ENCODE measurements around the gene TNKS1BP1.
A peak's percentile ranks its signal among the peaks of the same experiment; 100 is the strongest.

Gene TNKS1BP1

GRCh38 chr11:57314221-57314973 is 10.4 kb downstream of the TNKS1BP1 start:
- Histone ChIP-seq H3K9me3 (replicated peaks; ENCODE audit: low read length) (no peaks in the 10 kb centered on the region), H3K4me2 (ENCODE audit: low read length) (no peak overlapping the region), H3K36me3 (ENCODE audit: insufficient read depth, low read length) (peaks cover 81% of the 10 kb centered on the region), H3K27me3 (ENCODE audit: control insufficient read depth, insufficient read depth, low read length) (no peaks in the 10 kb centered on the region), H3K4me1 (ENCODE audit: control insufficient read depth, insufficient read depth, low read length) (peaks cover 55% of the 10 kb centered on the region), H3K9ac (ENCODE audit: low read depth, low read length) (no peak overlapping the region), H3K4me3 (ENCODE audit: low read length) (no peak overlapping the region)

DNA sequence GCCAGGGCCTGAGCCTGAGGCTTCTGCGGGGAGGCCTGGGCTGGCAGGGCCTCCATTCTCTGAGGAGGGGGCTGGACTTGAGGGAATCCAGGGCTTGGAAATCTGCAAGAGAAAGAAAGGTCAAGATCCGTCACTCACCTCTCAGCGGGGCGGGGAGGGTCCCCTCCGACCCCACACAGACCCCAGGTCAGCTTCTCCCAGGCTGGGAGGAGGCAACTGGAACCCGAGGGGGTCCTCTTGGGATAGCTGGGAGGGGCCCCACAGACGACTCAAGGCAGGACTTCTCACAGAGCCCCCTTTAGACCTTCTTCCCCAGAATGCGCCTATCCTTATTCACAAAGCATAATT is 11.0 kb downstream of the TNKS1BP1 start:
- H3K4me3 ChIP-seq (ENCODE audit: low read length), result no peak overlapping the region
- no peaks in the 10 kb centered on the region for H3K27me3 ChIP-seq (ENCODE audit: control insufficient read depth, insufficient read depth, low read length)
- H3K9ac ChIP-seq (ENCODE audit: low read depth, low read length), result no peak overlapping the region
- H3K36me3 ChIP-seq (ENCODE audit: insufficient read depth, low read length), result peaks cover 84% of the 10 kb centered on the region
- no peaks in the 10 kb centered on the region for H3K9me3 ChIP-seq (replicated peaks; ENCODE audit: low read length)
- no peak overlapping the region for H3K4me2 ChIP-seq (ENCODE audit: low read length)
- H3K4me1 ChIP-seq (ENCODE audit: control insufficient read depth, insufficient read depth, low read length), result peaks cover 62% of the 10 kb centered on the region

- Histone ChIP-seq H3K9me3 (replicated peaks; ENCODE audit: low read length) (no peaks in the 10 kb centered on the region), H3K4me3 (ENCODE audit: low read length) (no peak overlapping the region), H3K27me3 (ENCODE audit: control insufficient read depth, insufficient read depth, low read length) (no peaks in the 10 kb centered on the region), H3K4me1 (ENCODE audit: control insufficient read depth, insufficient read depth, low read length) (peaks cover 62% of the 10 kb centered on the region), H3K4me2 (ENCODE audit: low read length) (no peak overlapping the region), H3K9ac (ENCODE audit: low read depth, low read length) (no peak overlapping the region), H3K36me3 (ENCODE audit: insufficient read depth, low read length) (peaks cover 85% of the 10 kb centered on the region)
Measured at GRCh38 chr11:57313071-57313787, 11.5 kb downstream of the TNKS1BP1 start.

DNA sequence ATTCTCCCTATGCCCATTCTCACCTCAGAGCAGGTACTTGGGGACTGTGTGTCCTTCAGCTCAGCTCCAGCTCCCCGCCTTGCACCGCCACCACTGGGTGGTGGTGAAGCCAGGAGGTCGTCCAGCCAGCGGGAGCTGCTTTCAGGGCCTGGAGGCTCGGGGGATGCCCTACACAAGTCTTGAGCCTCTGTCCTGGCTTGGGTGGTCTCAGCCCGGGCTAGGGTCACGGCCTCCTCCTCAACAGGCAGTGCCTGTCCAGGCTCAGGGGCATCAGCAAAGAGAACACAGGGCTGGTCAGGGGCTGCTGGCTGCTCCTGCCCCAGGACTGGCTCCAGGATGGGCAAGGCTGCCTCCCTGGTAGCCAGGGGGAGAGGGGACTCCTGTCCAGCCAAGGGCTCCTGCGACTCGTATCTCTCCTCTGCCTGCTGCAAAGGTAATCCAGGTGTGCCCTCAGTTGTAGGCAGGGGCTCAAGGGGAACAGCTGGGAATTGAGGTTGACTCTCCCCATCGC is 12.2 kb downstream of the TNKS1BP1 start:
- peaks cover 85% of the 10 kb centered on the region for H3K36me3 ChIP-seq (ENCODE audit: insufficient read depth, low read length)
- no peak overlapping the region for H3K9ac ChIP-seq (ENCODE audit: low read depth, low read length)
- H3K4me1 ChIP-seq (ENCODE audit: control insufficient read depth, insufficient read depth, low read length), result peaks cover 65% of the 10 kb centered on the region
- H3K27me3 ChIP-seq (ENCODE audit: control insufficient read depth, insufficient read depth, low read length), result no peaks in the 10 kb centered on the region
- no peak overlapping the region for H3K4me3 ChIP-seq (ENCODE audit: low read length)
- no peaks in the 10 kb centered on the region for H3K9me3 ChIP-seq (replicated peaks; ENCODE audit: low read length)
- no peak overlapping the region for H3K4me2 ChIP-seq (ENCODE audit: low read length)

DNA sequence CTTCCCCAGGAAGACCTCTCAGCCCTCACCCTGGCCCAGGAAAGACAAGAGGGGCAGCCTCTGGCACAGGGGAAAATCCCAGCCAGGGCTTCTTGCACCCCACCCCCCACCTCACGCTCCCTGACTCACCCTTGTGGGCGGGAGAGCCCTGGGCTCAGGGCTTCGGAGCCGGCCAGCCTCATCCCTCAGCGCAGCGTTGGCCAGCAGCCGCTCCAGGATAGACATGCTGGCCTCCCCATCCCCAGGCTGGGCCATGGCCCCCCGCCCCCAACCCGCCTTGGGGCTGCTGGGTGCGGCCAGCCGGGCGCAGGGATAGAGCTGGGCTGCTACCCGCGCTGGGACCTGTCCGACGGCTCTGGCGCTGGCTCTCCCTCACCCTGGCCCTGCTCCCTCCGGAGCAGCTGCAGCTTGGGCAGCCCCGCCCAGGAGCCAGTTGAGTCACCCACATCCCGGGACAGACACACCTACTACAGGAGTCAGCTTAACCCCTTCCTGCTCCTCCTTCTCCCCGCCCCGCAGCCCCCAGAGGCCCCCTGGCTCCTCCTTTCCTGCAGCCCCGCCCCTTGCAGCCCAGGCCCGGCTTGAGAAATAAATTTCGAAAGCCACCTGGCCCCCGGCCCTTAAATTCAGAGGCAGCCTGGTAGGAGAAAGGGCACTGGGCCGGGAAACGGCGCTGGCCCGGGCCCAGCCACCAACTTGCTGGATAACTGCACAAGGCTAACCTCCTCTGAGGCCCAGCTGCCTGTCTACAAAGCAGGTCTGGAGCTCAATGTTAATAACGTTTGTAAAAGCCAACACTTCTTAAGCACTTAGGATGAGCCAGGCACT is 13.4 kb downstream of the TNKS1BP1 start:
- peaks cover 68% of the 10 kb centered on the region for H3K4me1 ChIP-seq (ENCODE audit: control insufficient read depth, insufficient read depth, low read length)
- no peaks in the 10 kb centered on the region for H3K9me3 ChIP-seq (replicated peaks; ENCODE audit: low read length)
- peak overlapping the region; percentile 70 for H3K4me3 ChIP-seq (ENCODE audit: low read length)
- H3K9ac ChIP-seq (ENCODE audit: low read depth, low read length), result peak overlapping the region; percentile 68
- no peaks in the 10 kb centered on the region for H3K27me3 ChIP-seq (ENCODE audit: control insufficient read depth, insufficient read depth, low read length)
- H3K36me3 ChIP-seq (ENCODE audit: insufficient read depth, low read length), result peaks cover 79% of the 10 kb centered on the region
- peak overlapping the region; percentile 90 for H3K4me2 ChIP-seq (ENCODE audit: low read length)

GRCh38 chr11:57310630-57311086 is 14.1 kb downstream of the TNKS1BP1 start:
- Histone ChIP-seq H3K27me3 (ENCODE audit: control insufficient read depth, insufficient read depth, low read length) (no peaks in the 10 kb centered on the region), H3K4me3 (ENCODE audit: low read length) (peak overlapping the region; percentile 70), H3K4me2 (ENCODE audit: low read length) (peak overlapping the region; percentile 90), H3K4me1 (ENCODE audit: control insufficient read depth, insufficient read depth, low read length) (peaks cover 68% of the 10 kb centered on the region), H3K9ac (ENCODE audit: low read depth, low read length) (peak overlapping the region; percentile 68), H3K9me3 (replicated peaks; ENCODE audit: low read length) (no peaks in the 10 kb centered on the region), H3K36me3 (ENCODE audit: insufficient read depth, low read length) (peaks cover 75% of the 10 kb centered on the region)

DNA sequence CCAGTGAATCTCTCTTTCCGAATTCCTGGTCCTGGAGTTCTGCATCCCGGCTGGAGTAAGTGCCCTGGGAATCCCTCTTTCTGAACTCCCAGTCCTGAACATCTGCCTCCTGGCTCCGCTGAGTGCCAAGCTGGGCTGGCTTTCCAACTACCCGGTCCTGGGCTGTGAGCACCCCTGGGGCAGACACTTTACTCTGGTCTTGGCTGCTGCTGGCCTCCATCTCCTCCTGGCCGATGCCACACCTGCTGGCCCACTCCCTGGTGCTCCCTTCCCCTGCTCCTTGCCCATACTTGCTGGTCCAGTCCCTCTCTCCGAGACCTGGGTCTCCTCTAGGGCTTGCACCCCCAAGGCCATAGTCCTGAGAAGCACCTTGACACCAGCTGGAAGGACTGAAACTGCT is 14.7 kb downstream of the TNKS1BP1 start:
- H3K9me3 ChIP-seq (replicated peaks; ENCODE audit: low read length), result no peaks in the 10 kb centered on the region
- peak overlapping the region; percentile 68 for H3K9ac ChIP-seq (ENCODE audit: low read depth, low read length)
- H3K36me3 ChIP-seq (ENCODE audit: insufficient read depth, low read length), result peaks cover 75% of the 10 kb centered on the region
- H3K27me3 ChIP-seq (ENCODE audit: control insufficient read depth, insufficient read depth, low read length), result no peaks in the 10 kb centered on the region
- H3K4me2 ChIP-seq (ENCODE audit: low read length), result peak overlapping the region; percentile 90
- H3K4me3 ChIP-seq (ENCODE audit: low read length), result peak overlapping the region; percentile 70
- H3K4me1 ChIP-seq (ENCODE audit: control insufficient read depth, insufficient read depth, low read length), result peaks cover 70% of the 10 kb centered on the region

- Histone ChIP-seq H3K9ac (ENCODE audit: low read depth, low read length) (peak overlapping the region; percentile 68), H3K9me3 (replicated peaks; ENCODE audit: low read length) (no peaks in the 10 kb centered on the region), H3K36me3 (ENCODE audit: insufficient read depth, low read length) (peaks cover 72% of the 10 kb centered on the region), H3K4me2 (ENCODE audit: low read length) (peak overlapping the region; percentile 90), H3K27me3 (ENCODE audit: control insufficient read depth, insufficient read depth, low read length) (no peaks in the 10 kb centered on the region), H3K4me3 (ENCODE audit: low read length) (peak overlapping the region; percentile 70), H3K4me1 (ENCODE audit: control insufficient read depth, insufficient read depth, low read length) (peaks cover 77% of the 10 kb centered on the region)
Measured at GRCh38 chr11:57309106-57310059, 15.4 kb downstream of the TNKS1BP1 start.

DNA sequence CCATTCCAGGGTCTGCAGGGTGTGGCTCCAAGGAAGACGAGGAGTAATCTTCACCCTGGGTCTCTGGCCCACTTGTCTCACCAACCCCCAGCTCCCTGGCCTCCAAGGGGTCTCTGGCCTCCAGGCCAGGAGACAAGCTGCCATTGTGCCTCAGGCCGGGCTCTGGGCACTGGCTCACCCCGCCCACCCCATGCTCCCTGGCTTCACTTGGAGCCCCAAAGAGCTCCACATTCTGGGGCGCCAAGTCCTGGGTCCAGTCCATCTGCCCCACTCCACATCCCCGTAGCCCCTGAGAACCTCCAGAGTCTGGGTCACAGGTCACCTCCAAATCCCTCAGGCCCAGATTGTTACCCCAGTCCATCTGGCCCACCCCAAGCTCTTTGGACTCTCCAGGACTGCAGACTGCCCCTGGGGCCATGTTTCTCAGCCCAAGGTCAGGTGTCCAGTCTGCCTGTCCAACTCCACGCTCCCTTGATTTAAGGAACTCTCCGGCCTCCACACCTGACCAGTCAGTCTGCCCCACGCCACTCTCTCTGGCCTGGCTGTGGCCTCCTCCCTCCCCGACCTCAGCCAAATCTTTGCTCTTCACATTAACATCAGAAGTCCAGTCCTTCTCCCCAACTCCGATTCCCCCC is 16.2 kb downstream of the TNKS1BP1 start:
- Histone ChIP-seq H3K4me1 (ENCODE audit: control insufficient read depth, insufficient read depth, low read length) (peaks cover 86% of the 10 kb centered on the region), H3K36me3 (ENCODE audit: insufficient read depth, low read length) (peaks cover 64% of the 10 kb centered on the region), H3K9ac (ENCODE audit: low read depth, low read length) (peak overlapping the region; percentile 68), H3K4me2 (ENCODE audit: low read length) (peak overlapping the region; percentile 90), H3K9me3 (replicated peaks; ENCODE audit: low read length) (no peaks in the 10 kb centered on the region), H3K27me3 (ENCODE audit: control insufficient read depth, insufficient read depth, low read length) (no peaks in the 10 kb centered on the region), H3K4me3 (ENCODE audit: low read length) (peak overlapping the region; percentile 70)

GRCh38 chr11:57307666-57308270 is 17.0 kb downstream of the TNKS1BP1 start:
- peak overlapping the region; percentile 70 for H3K4me3 ChIP-seq (ENCODE audit: low read length)
- no peak overlapping the region for H3K9ac ChIP-seq (ENCODE audit: low read depth, low read length)
- no peaks in the 10 kb centered on the region for H3K9me3 ChIP-seq (replicated peaks; ENCODE audit: low read length)
- no peaks in the 10 kb centered on the region for H3K27me3 ChIP-seq (ENCODE audit: control insufficient read depth, insufficient read depth, low read length)
- peak overlapping the region; percentile 90 for H3K4me2 ChIP-seq (ENCODE audit: low read length)
- H3K4me1 ChIP-seq (ENCODE audit: control insufficient read depth, insufficient read depth, low read length), result peaks cover 88% of the 10 kb centered on the region
- peaks cover 66% of the 10 kb centered on the region for H3K36me3 ChIP-seq (ENCODE audit: insufficient read depth, low read length)
